Neural progenitor cell (in vitro differentiated cells): ENCODE data around the gene PER1.

ENCODE experiments used
- CTCF ChIP-seq: fragments of 200-600 bp; sonication (generic); IDR thresholded peaks from 2 replicates; pipeline ENCODE4 v1.5.1; 2017; ENCODE audit warnings: antibody characterized with exemption, mild to moderate bottlenecking
- EZH2 ChIP-seq: fragments of 200-600 bp; sonication (generic); IDR thresholded peaks from 2 replicates; pipeline ENCODE4 v1.6.1; 2017; ENCODE audit warnings: antibody characterized with exemption, mild to moderate bottlenecking, moderate library complexity
- EZH2phosphoT487 ChIP-seq: fragments of 200-600 bp; sonication (generic); IDR thresholded peaks from 2 replicates; pipeline ENCODE4 v1.6.1; 2017; ENCODE audit warnings: antibody characterized with exemption

GRCh38 chr17:8142158-8142886, 9.9 kb downstream of the PER1 start:
- TF ChIP-seq EZH2phosphoT487 (no peak), CTCF (no peak), EZH2 (no peak)
